ENCODE measurements around the gene ZNF550. TPM values are rescaled to one million over a fixed set of nuclear protein-coding genes. Genes with fewer than 3 reads are reported as not detected.
A peak's percentile ranks its signal among the peaks of the same experiment; 100 is the strongest.
"Not testable (repeated sequence)": the region's sequence is repeated elsewhere in the genome, so short reads cannot be mapped to it uniquely, and the experiment has no call there.

ZNF550 gene
- total RNA-seq, 2 donors from 2014 or later = 12.2 to 12.9 TPM

DNA sequence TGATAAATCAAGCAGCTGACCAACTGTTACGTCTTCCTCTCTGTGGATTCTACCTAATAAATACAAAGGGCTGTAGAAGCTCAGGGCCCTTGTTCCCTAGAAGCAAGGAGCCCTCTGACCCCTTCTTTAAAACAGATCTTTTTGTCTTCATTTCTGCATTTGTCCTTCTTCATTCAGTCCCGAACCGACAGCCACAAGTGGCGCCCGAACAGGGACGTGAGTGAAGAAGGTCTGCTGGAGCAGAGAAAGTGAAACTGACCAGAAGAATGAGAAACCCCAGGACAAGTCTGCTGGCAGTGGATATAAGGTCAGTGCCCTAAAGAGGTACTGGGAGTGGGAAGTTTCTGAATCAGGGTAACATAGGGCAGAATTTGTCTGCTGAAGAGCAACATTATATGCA, 46.8 kb downstream of the ZNF550 start:
- peak in 1 of 2 donors; percentile 6 for DNase-seq

DNA sequence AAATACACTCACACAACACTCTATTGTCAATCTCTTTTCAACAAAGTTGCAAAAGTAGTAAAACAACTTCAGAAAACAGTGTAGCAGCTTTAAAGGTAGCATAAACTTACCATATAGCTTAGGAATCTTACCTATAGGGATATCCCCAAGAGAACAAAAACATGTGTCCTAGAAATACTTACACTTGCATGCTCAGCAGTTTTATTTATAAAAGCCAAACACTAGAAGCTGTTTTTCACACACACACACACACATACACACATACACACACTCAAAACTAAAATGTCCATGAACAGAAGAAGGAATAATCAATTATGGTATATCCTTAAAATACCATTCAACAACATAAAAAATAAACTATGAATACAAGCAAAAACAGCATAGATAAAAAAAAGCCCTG, 48.2 kb downstream of the ZNF550 start:
- Mint-ChIP-seq H3K9me3 (peaks cover 14 to 34% of the 10 kb centered on the region in 2 donors), H3K27me3 (ENCODE audit: low read depth) (no peaks in the 10 kb centered on the region), H3K4me3 (no peak overlapping the region), H3K4me1 (ENCODE audit: low read depth) (no peaks in the 10 kb centered on the region), H3K27ac (no peak overlapping the region), H3K36me3 (ENCODE audit: insufficient read depth in 2 of 2) (peaks cover 43 to 70% of the 10 kb centered on the region in 2 donors)
- DNase-seq = no peak
- ATAC-seq (replicated peaks in 1 of 2) = no peak

More for the DNA sequence above, 46.8 kb downstream of the ZNF550 start:
- peaks cover 39 to 64% of the 10 kb centered on the region in 2 donors for H3K36me3 Mint-ChIP-seq (ENCODE audit: insufficient read depth in 2 of 2)
- H3K9me3 Mint-ChIP-seq = peaks cover 17 to 32% of the 10 kb centered on the region in 2 donors
- ATAC-seq (replicated peaks in 1 of 2) = no peak
- H3K4me3 Mint-ChIP-seq = no peak overlapping the region
- H3K4me1 Mint-ChIP-seq (ENCODE audit: low read depth) = no peaks in the 10 kb centered on the region
- no peak overlapping the region for H3K27ac Mint-ChIP-seq
- H3K27me3 Mint-ChIP-seq (ENCODE audit: low read depth) = no peaks in the 10 kb centered on the region

DNA sequence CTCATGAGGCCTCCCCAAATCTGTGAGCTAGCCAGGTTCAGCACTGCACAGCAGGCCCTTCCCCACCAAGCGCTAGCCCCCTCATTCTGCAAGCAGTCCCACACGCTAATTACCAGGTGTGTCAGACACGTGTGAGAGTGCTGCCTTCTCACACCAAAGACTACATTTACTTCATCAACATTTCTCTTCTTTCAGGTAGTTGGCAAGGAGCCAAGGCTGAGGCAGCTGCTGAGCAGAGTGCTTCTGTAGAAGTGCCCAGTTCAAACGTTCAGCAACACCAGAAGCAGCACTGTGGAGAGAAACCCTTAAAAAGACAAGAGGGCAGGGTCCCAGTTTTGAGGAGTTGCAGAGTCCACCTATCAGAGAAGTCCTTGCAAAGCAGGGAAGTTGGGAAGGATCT, 53.5 kb downstream of the ZNF550 start:
- Mint-ChIP-seq H3K36me3 (ENCODE audit: insufficient read depth in 2 of 2) (peaks cover 57 to 81% of the 10 kb centered on the region in 2 donors), H3K4me1 (ENCODE audit: low read depth) (peaks cover 13% of the 10 kb centered on the region), H3K27me3 (ENCODE audit: low read depth) (no peaks in the 10 kb centered on the region), H3K27ac (no peak overlapping the region), H3K4me3 (no peak overlapping the region), H3K9me3 (peaks cover 17 to 34% of the 10 kb centered on the region in 2 donors)
- DNase-seq (no peak), ATAC-seq (replicated peaks in 1 of 2) (no peak)

DNA sequence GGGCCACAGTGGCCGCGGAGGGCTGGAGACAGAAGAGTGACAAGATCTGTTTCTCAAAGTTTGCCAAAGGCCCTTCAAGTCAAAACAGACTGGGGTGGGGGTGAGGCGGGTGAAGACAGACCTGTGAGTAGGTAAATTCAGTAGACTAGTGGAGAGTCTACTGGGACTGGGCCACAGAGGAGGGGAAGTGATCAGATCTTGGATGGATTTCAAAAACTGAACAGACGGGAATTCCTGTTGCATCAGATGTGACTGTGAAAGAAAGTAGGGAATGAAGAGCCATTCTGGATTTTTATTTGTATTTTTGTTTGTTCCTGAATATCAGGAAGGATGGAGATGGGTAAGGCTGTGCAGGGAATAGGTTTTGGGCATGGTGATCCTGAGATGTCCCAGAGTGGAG, 59.3 kb downstream of the ZNF550 start:
- Mint-ChIP-seq H3K27ac (peak overlapping the region; percentile 91), H3K36me3 (ENCODE audit: insufficient read depth in 2 of 2) (peaks cover 48 to 59% of the 10 kb centered on the region in 2 donors), H3K9me3 (peaks cover 22 to 30% of the 10 kb centered on the region in 2 donors), H3K4me1 (ENCODE audit: low read depth) (peaks cover 33% of the 10 kb centered on the region), H3K4me3 (peak overlapping the region; percentile 48 to 90)
- DNase-seq; ATAC-seq (replicated peaks in 1 of 2); H3K27me3 Mint-ChIP-seq (ENCODE audit: low read depth): not testable (repeated sequence)

DNA sequence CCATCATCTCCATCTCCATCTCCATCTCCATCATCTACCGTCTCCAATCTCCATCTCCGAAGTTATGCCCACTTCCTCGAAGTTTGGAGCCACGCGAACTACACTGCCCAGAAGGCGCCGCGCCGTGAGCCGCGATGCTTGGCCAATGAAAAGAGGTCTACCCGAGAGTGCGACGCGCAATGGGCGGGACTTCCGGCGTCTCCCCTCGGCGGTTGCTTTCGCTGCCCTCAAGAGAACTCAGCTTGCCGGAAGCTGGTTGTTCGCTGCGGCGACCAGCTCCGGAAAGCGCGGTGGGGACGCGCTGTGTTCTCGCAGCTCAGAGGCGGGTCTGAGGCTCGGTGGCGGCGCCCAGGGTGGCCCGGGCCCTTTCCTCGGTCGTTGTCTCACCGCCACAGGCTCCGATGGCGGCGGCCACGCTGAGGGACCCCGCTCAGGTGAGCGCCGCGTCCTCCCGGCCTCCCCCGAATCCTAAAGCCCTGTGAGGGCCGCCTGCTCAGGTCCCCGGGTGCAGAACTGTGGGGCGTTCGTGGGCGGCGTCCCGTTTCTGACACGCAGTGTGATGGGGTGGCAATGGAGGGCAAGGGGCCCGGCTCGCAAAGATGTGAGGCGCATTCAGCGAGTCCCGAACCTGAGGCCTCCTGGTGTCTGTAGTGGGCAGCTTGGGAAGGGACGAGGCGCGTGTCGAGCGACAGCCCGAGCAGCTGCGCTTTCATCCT, 59.8 kb downstream of the ZNF550 start, which contains the start of gene ZNF773:
TSS of gene ZNF773 (plus strand) at position 259 of the 716 bp plus-strand sequence. CDS start at position 402, 143 bp downstream.
- H3K9me3 Mint-ChIP-seq = peaks cover 22 to 30% of the 10 kb centered on the region in 2 donors
- peak within 1 kb of the TSS; percentile 91 for H3K27ac Mint-ChIP-seq
- peak; percentile 96 to 97 for DNase-seq
- not testable (repeated sequence) for H3K27me3 Mint-ChIP-seq (ENCODE audit: low read depth)
- peak within 1 kb of the TSS; percentile 48 to 90 for H3K4me3 Mint-ChIP-seq
- H3K4me1 Mint-ChIP-seq (ENCODE audit: low read depth) = peaks cover 33% of the 10 kb centered on the region
- peaks cover 44 to 57% of the 10 kb centered on the region in 2 donors for H3K36me3 Mint-ChIP-seq (ENCODE audit: insufficient read depth in 2 of 2)
- peak; percentile 98 to 99 for ATAC-seq (replicated peaks in 1 of 2)

DNA sequence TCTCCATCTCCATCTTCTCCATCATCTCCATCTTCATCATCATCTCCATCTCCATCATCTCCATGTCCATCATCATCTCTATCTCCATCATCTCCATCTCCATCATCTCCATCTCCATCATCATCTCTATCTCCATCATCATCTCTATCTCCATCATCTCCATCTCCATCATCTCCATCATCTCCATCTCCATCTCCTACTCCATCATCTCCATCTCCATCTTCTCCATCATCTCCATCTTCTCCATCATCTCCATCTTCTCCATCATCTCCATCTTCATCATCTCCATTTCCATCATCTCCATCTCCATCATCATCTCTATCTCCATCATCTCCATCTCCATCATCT, 60.4 kb downstream of the ZNF550 start:
- Mint-ChIP-seq H3K9me3 (peaks cover 25 to 33% of the 10 kb centered on the region in 2 donors), H3K36me3 (ENCODE audit: insufficient read depth in 2 of 2) (peaks cover 41 to 57% of the 10 kb centered on the region in 2 donors), H3K27ac (peak overlapping the region; percentile 31), H3K4me3 (peak overlapping the region; percentile 48 to 90), H3K4me1 (ENCODE audit: low read depth) (peaks cover 33% of the 10 kb centered on the region)
- ATAC-seq (replicated peaks in 1 of 2); H3K27me3 Mint-ChIP-seq (ENCODE audit: low read depth); DNase-seq: not testable (repeated sequence)

DNA sequence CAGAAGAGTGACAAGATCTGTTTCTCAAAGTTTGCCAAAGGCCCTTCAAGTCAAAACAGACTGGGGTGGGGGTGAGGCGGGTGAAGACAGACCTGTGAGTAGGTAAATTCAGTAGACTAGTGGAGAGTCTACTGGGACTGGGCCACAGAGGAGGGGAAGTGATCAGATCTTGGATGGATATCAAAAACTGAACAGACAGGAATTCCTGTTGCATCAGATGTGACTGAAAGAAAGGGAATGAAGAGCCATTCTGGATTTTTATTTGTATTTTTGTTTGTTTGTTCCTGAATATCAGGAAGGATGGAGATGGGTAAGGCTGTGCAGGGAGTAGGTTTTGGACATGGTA, 71.4 kb downstream of the ZNF550 start:
- peak overlapping the region; percentile 52 for H3K27ac Mint-ChIP-seq
- not testable (repeated sequence) for DNase-seq; H3K27me3 Mint-ChIP-seq (ENCODE audit: low read depth)
- H3K36me3 Mint-ChIP-seq (ENCODE audit: insufficient read depth in 2 of 2) = peaks cover 52 to 54% of the 10 kb centered on the region in 2 donors
- peaks cover 17 to 42% of the 10 kb centered on the region in 2 donors for H3K9me3 Mint-ChIP-seq
- peak in 1 of 2 donors; percentile 4 for ATAC-seq (replicated peaks in 1 of 2)
- H3K4me1 Mint-ChIP-seq (ENCODE audit: low read depth) = peaks cover 16% of the 10 kb centered on the region
- peak overlapping the region; percentile 70 to 75 for H3K4me3 Mint-ChIP-seq

DNA sequence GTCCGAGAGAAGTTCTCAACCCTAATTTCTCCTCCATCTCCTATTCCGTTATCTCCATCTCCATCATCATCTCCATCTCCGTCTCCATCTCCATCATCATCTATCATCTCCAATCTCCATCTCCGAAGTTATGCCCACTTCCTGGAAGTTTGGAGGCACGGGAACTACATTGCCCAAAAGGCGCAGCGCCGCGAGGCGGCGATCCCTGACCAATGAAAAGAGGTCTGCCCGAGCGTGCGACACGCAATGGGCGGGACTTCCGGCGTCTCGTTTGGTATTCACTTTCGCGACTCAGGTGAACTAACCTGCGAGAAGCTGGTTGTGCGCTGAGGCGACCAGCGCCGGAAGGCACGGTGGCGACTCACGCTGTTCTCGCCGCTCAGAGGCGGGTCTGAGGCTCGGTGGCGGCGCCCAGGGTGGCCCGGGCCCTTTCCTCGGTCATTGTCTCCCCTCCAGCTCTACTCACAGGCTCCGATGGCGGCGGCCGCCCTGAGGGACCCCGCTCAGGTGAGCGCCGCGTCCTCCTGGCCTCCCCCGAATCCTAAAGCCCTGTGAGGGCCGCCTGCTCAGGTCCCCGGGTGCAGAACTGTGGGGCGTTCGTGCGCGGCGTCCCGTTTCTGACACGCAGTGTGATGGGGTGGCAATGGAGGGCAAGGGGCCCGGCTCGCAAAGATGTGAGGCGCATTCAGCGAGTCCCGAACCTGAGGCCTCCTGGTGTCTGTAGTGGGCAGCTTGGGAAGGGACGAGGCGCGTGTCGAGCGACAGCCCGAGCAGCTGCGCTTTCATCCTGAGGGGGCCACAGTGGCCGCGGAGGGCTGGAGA, 72.0 kb downstream of the ZNF550 start, which contains the start of gene ZNF419:
TSS of gene ZNF419 (plus strand) at position 274 of the 822 bp plus-strand sequence. CDS start at position 475, 201 bp downstream.
- H3K9me3 Mint-ChIP-seq = peaks cover 16 to 36% of the 10 kb centered on the region in 2 donors
- peak; percentile 98 to 99 for ATAC-seq (replicated peaks in 1 of 2)
- peaks cover 46 to 48% of the 10 kb centered on the region in 2 donors for H3K36me3 Mint-ChIP-seq (ENCODE audit: insufficient read depth in 2 of 2)
- not testable (repeated sequence) for H3K27me3 Mint-ChIP-seq (ENCODE audit: low read depth)
- H3K27ac Mint-ChIP-seq = peak within 1 kb of the TSS; percentile 52
- H3K4me3 Mint-ChIP-seq = peak within 1 kb of the TSS; percentile 70 to 75
- peaks cover 16% of the 10 kb centered on the region for H3K4me1 Mint-ChIP-seq (ENCODE audit: low read depth)
- peak; percentile 93 to 94 for DNase-seq

Other genes starting within 250 kb of the ZNF550 start
- 1 to 10 TPM; 8.4 to 9.0 TPM for gene ZNF543, start 239.4 kb downstream of the ZNF550 start, total RNA-seq
- 1 to 10 TPM; 8.1 to 8.3 TPM for gene ZNF304, start 208.6 kb downstream of the ZNF550 start, total RNA-seq
- 1 to 10 TPM; 7.3 to 8.5 TPM for gene TRAPPC2B, start 196.3 kb downstream of the ZNF550 start, total RNA-seq
- 1 to 10 TPM; 3.9 to 4.5 TPM for gene ZNF547, start 196.3 kb downstream of the ZNF550 start, total RNA-seq
- 10 to 100 TPM; 40.4 to 62.8 TPM for gene ZNF548, start 170.0 kb downstream of the ZNF550 start, total RNA-seq
- gene ZNF17, start 148.7 kb downstream of the ZNF550 start, total RNA-seq = 10 to 100 TPM; 11.0 to 12.0 TPM
- gene ZNF749, start 124.5 kb downstream of the ZNF550 start, total RNA-seq = 10 to 100 TPM; 16.5 to 18.0 TPM
- gene VN1R1, start 102.7 kb downstream of the ZNF550 start, total RNA-seq = 1 to 10 TPM in 1 of 2 donors, under 1 TPM in 1; 0.37 to 1.1 TPM
- 1 to 10 TPM; 6.4 to 7.7 TPM for gene ZNF772, start 82.3 kb downstream of the ZNF550 start, total RNA-seq
- gene ZNF419, start 72.1 kb downstream of the ZNF550 start, total RNA-seq = 10 to 100 TPM; 10.2 to 11.1 TPM
- 10 to 100 TPM; 11.9 to 12.7 TPM for gene ZNF773, start 59.9 kb downstream of the ZNF550 start, total RNA-seq
- 1 to 10 TPM; 6.8 to 6.9 TPM for gene ZNF549, start 32.5 kb downstream of the ZNF550 start, total RNA-seq
- gene ZNF416, start 19.0 kb upstream of the ZNF550 start, total RNA-seq = 1 to 10 TPM; 3.2 to 5.5 TPM
- gene ZIK1, start 24.3 kb upstream of the ZNF550 start, total RNA-seq = 1 to 10 TPM; 5.1 to 9.0 TPM
- gene ZNF530, start 40.0 kb upstream of the ZNF550 start, total RNA-seq = 1 to 10 TPM; 5.6 to 7.9 TPM
- 10 to 100 TPM; 12.8 to 14.0 TPM for gene ZNF134, start 54.4 kb upstream of the ZNF550 start, total RNA-seq
- 10 to 100 TPM; 13.5 to 18.2 TPM for gene ZNF211, start 73.3 kb upstream of the ZNF550 start, total RNA-seq
- not detected for gene ZSCAN4, start 109.1 kb upstream of the ZNF550 start, total RNA-seq
- gene ZNF551, start 122.1 kb upstream of the ZNF550 start, total RNA-seq = 10 to 100 TPM in 1 of 2 donors, 1 to 10 TPM in 1; 7.3 to 12.2 TPM
- gene ZNF154, start 149.3 kb upstream of the ZNF550 start, total RNA-seq = 1 to 10 TPM; 4.3 to 5.3 TPM
- 10 to 100 TPM; 14.3 to 20.1 TPM for gene ZNF671, start 167.8 kb upstream of the ZNF550 start, total RNA-seq
- 10 to 100 TPM; 13.4 to 14.1 TPM for gene ZNF776, start 187.0 kb upstream of the ZNF550 start, total RNA-seq
- 10 to 100 TPM; 18.5 to 20.0 TPM for gene ZNF586, start 209.8 kb upstream of the ZNF550 start, total RNA-seq